ENCODE measurements around the gene SMIM23. TPM values are rescaled to one million over a fixed set of nuclear protein-coding genes. Genes with fewer than 3 reads are reported as not detected.

SMIM23 gene
- total RNA-seq, 2 donors from 2014 or later = not detected

DNA sequence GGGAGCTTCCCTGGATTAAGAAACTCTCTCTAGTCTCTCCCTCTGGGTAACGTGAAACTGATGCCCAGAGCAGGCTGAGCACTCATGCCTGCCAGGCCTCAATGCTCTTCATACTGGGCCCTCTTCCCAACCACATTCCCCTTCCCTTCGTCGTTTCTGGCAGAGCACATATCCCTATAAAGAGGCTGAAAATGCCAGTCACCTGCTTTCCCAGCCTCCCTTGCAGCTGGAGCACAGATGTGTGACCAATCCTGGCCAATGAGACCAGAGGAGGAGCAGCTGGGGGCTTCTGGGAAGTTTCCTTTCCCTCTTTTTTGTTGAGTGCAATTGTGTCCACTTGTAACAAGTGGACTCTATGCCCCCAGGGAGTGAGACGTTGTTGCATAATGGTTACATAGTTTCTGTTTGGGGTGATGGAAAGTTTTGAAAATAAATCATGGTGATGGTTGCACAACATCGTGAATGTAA, 30.2 kb upstream of the SMIM23 start:
- no peak overlapping the region for H3K4me3 ChIP-seq
- no peaks in the 10 kb centered on the region for H3K27me3 ChIP-seq
- no peak for TF ChIP-seq CTCF (IDR thresholded peaks at IDR 0.05)
- TF ChIP-seq POLR2A (IDR thresholded peaks at IDR 0.05) = no peak
- H3K36me3 ChIP-seq (replicated peaks in 1 of 2; ENCODE audit: insufficient read depth in 1 of 2, low read depth in 2 of 2) = no peaks in the 10 kb centered on the region
- no peak for DNase-seq
- no peak overlapping the region for H3K27ac ChIP-seq
- H3K9me3 ChIP-seq = no peaks in the 10 kb centered on the region
- intact Hi-C loops (cut with DNase I) = no loop called here
- ATAC-seq = no peak
- 46 to 50% methylated on average over 5 of the region's 5 CpGs for WGBS, 2 donors
- H3K4me1 ChIP-seq = no peaks in the 10 kb centered on the region

- no peak for ATAC-seq
- TF ChIP-seq POLR2A (IDR thresholded peaks at IDR 0.05) = no peak
- TF ChIP-seq CTCF (IDR thresholded peaks at IDR 0.05) = no peak
- 56 to 58% methylated on average over 4 of the region's 4 CpGs for WGBS, 2 donors
- Histone ChIP-seq H3K9me3 (no peaks in the 10 kb centered on the region), H3K4me1 (no peaks in the 10 kb centered on the region), H3K27me3 (no peaks in the 10 kb centered on the region), H3K36me3 (replicated peaks in 1 of 2; ENCODE audit: insufficient read depth in 1 of 2, low read depth in 2 of 2) (no peaks in the 10 kb centered on the region), H3K27ac (no peak overlapping the region), H3K4me3 (no peak overlapping the region)
- intact Hi-C loops (cut with DNase I) = no loop called here
- DNase-seq = no peak
Observed at GRCh38 chr5:171757853-171758535, 27.6 kb upstream of the SMIM23 start.

GRCh38 chr5:171759777-171760176, 25.8 kb upstream of the SMIM23 start:
- TF ChIP-seq POLR2A (IDR thresholded peaks at IDR 0.05) = no peak
- Histone ChIP-seq H3K9me3 (no peaks in the 10 kb centered on the region), H3K27me3 (no peaks in the 10 kb centered on the region), H3K4me3 (no peak overlapping the region), H3K36me3 (replicated peaks in 1 of 2; ENCODE audit: insufficient read depth in 1 of 2, low read depth in 2 of 2) (no peaks in the 10 kb centered on the region), H3K4me1 (no peaks in the 10 kb centered on the region), H3K27ac (no peak overlapping the region)
- intact Hi-C loops (cut with DNase I) = no loop called here
- no peak for ATAC-seq
- no peak for DNase-seq
- WGBS, 2 donors = 64 to 82% methylated on average over 1 of the region's 1 CpG

DNA sequence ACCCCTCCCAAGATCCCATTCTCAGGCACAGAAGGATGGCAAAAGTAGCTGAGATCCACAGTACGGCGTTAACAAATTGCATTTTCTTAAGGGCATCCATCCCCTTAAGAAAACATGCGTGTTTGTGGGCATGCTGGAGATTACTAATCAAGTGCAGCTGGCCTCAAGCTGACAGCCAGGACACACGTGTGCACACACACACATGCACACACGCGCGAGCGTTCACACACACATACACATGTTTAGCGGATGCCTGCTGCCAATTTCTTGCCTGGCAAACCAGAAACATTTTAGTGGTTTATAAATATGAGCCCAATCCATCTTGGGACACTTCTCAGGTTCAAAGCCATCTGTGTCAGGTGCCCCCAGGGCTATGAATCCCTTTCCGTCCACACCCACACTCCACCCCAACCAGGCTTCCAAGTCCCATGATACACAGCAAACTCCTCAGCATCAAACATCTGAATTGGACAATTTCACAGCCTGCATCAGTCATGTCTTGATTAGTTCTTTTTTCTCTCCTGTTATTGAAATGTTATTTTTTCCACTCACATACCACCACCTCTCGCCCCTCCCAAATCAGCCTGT, 23.5 kb upstream of the SMIM23 start:
- H3K36me3 ChIP-seq (replicated peaks in 1 of 2; ENCODE audit: insufficient read depth in 1 of 2, low read depth in 2 of 2) = no peaks in the 10 kb centered on the region
- H3K4me3 ChIP-seq = no peak overlapping the region
- DNase-seq = no peak
- H3K27ac ChIP-seq = no peak overlapping the region
- WGBS, 2 donors = 70 to 75% methylated on average over 11 of the region's 11 CpGs
- H3K9me3 ChIP-seq = peaks cover 0 to 2% (median 0%) of the 10 kb centered on the region in 3 donors
- H3K4me1 ChIP-seq = no peaks in the 10 kb centered on the region
- TF ChIP-seq POLR2A (IDR thresholded peaks at IDR 0.05) = no peak
- TF ChIP-seq CTCF (IDR thresholded peaks at IDR 0.05) = no peak
- intact Hi-C loops (cut with DNase I) = no loop called here
- no peaks in the 10 kb centered on the region for H3K27me3 ChIP-seq
- no peak for ATAC-seq

- peaks cover 0 to 5% (median 0%) of the 10 kb centered on the region in 3 donors for H3K9me3 ChIP-seq
- ATAC-seq (no peak), DNase-seq (no peak)
- H3K4me3 ChIP-seq = no peak overlapping the region
- no peaks in the 10 kb centered on the region for H3K27me3 ChIP-seq
- 73 to 84% methylated on average over 19 to 20 of the region's 20 CpGs for WGBS, 2 donors
- H3K36me3 ChIP-seq (replicated peaks in 1 of 2; ENCODE audit: insufficient read depth in 1 of 2, low read depth in 2 of 2) = no peaks in the 10 kb centered on the region
- intact Hi-C loops (cut with DNase I) = no loop called here
- H3K4me1 ChIP-seq = no peaks in the 10 kb centered on the region
- H3K27ac ChIP-seq = no peak overlapping the region
- no peak for TF ChIP-seq POLR2A (IDR thresholded peaks at IDR 0.05)
- no peak for TF ChIP-seq CTCF (IDR thresholded peaks at IDR 0.05)
Observed at GRCh38 chr5:171762903-171763302, 22.7 kb upstream of the SMIM23 start.

Measured in body of pancreas (tissue), 4 donors.